ENCODE measurements around the gene RRBP1. TPM values are rescaled to one million over a fixed set of nuclear protein-coding genes. Genes with fewer than 3 reads are reported as not detected.

Gene RRBP1
- total RNA-seq, 2 donors from 2014 or later = 191 to 212 TPM

DNA sequence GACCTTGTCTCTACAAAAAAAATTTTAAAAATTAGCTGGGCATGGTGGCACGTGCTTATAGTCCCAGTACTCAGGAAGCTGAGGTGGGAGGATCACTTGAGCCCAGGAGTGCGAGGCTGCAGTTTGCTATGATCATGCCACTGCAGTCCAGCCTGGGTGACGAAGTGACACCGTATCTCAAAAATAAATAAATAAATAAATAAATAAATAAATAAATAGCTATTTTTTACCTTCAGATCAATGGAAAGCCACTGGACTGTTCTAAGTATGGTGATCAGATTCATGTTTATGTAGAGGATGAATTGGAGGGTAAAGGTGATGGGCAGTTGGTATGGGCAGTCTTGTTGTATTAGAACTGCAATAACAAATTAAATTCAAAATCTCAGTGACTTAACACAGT lies 88.1 kb downstream of the RRBP1 start:
- Mint-ChIP-seq H3K27me3 (ENCODE audit: insufficient read depth) (no peaks in the 10 kb centered on the region), H3K4me3 (no peak overlapping the region), H3K9me3 (no peaks in the 10 kb centered on the region), H3K27ac (no peak overlapping the region), H3K36me3 (ENCODE audit: low read depth) (peaks cover 4% of the 10 kb centered on the region), H3K4me1 (peaks cover 3% of the 10 kb centered on the region)
- H3K36me3 ChIP-seq (ENCODE audit: control insufficient read depth, insufficient read depth, low read length) = peaks cover 73% of the 10 kb centered on the region
- no peak for DNase-seq
- no peaks in the 10 kb centered on the region for H3K27me3 ChIP-seq (ENCODE audit: control insufficient read depth, insufficient read depth, low read length, poor library complexity, severe bottlenecking)
- no peak overlapping the region for H3K9ac ChIP-seq (ENCODE audit: extremely low read depth, low read length, poor library complexity, severe bottlenecking)
- no peaks in the 10 kb centered on the region for H3K4me1 ChIP-seq (ENCODE audit: control insufficient read depth, insufficient read depth, low read length)
- TF ChIP-seq, protein P1, sequence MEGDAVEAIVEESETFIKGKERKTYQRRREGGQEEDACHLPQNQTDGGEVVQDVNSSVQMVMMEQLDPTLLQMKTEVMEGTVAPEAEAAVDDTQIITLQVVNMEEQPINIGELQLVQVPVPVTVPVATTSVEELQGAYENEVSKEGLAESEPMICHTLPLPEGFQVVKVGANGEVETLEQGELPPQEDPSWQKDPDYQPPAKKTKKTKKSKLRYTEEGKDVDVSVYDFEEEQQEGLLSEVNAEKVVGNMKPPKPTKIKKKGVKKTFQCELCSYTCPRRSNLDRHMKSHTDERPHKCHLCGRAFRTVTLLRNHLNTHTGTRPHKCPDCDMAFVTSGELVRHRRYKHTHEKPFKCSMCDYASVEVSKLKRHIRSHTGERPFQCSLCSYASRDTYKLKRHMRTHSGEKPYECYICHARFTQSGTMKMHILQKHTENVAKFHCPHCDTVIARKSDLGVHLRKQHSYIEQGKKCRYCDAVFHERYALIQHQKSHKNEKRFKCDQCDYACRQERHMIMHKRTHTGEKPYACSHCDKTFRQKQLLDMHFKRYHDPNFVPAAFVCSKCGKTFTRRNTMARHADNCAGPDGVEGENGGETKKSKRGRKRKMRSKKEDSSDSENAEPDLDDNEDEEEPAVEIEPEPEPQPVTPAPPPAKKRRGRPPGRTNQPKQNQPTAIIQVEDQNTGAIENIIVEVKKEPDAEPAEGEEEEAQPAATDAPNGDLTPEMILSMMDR (conservative IDR thresholded peaks at IDR 0.05) = no peak
- WGBS, 2 experiments (ENCODE audit: insufficient coverage in 1 of 2, insufficient read length in 1 of 2) = 90 to 94% methylated on average over 1 to 2 of the region's 4 CpGs
- H3K27ac ChIP-seq (ENCODE audit: low read depth, low read length) = no peak overlapping the region
- no peak overlapping the region for H3K4me3 ChIP-seq (ENCODE audit: low read length)
- H3K9me3 ChIP-seq (ENCODE audit: control insufficient read depth, low read length) = no peaks in the 10 kb centered on the region

DNA sequence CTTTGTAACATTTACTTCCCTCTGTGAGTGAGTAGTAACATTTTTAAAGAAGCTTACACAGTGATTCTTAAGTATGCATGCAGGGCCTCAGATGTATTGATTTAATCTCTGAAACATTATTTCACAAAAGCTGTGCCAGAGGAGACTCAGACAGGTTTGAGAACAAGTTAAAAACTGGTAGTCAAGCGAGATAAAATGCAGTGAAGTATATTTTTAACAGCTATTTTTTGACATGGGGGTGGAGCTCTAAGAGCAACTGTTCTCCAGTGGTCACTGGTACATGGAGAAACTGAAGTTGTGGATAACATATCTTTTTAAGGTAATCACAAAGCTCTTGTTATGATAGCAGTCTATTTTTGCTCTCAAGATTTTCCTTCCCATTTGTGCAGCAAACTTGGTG lies 91.8 kb downstream of the RRBP1 start:
- Mint-ChIP-seq H3K36me3 (ENCODE audit: low read depth) (peaks cover 10% of the 10 kb centered on the region), H3K27ac (no peak overlapping the region), H3K4me3 (no peak overlapping the region), H3K27me3 (ENCODE audit: insufficient read depth) (no peaks in the 10 kb centered on the region), H3K4me1 (peaks cover 3% of the 10 kb centered on the region), H3K9me3 (no peaks in the 10 kb centered on the region)
- 95% methylated on average over 1 of the region's 1 CpG; no CpG with 5 or more reads in 1 of the 2 experiments for WGBS, 2 experiments (ENCODE audit: insufficient coverage in 1 of 2, insufficient read length in 1 of 2)
- Histone ChIP-seq H3K27me3 (ENCODE audit: control insufficient read depth, insufficient read depth, low read length, poor library complexity, severe bottlenecking) (no peaks in the 10 kb centered on the region), H3K36me3 (ENCODE audit: control insufficient read depth, insufficient read depth, low read length) (peaks cover 60% of the 10 kb centered on the region), H3K27ac (ENCODE audit: low read depth, low read length) (no peak overlapping the region), H3K4me1 (ENCODE audit: control insufficient read depth, insufficient read depth, low read length) (peaks cover 4% of the 10 kb centered on the region), H3K9ac (ENCODE audit: extremely low read depth, low read length, poor library complexity, severe bottlenecking) (no peak overlapping the region), H3K9me3 (ENCODE audit: control insufficient read depth, low read length) (no peaks in the 10 kb centered on the region), H3K4me3 (ENCODE audit: low read length) (no peak overlapping the region)
- DNase-seq = no peak
- TF ChIP-seq, protein P1 (conservative IDR thresholded peaks at IDR 0.05) = no peak

DNA sequence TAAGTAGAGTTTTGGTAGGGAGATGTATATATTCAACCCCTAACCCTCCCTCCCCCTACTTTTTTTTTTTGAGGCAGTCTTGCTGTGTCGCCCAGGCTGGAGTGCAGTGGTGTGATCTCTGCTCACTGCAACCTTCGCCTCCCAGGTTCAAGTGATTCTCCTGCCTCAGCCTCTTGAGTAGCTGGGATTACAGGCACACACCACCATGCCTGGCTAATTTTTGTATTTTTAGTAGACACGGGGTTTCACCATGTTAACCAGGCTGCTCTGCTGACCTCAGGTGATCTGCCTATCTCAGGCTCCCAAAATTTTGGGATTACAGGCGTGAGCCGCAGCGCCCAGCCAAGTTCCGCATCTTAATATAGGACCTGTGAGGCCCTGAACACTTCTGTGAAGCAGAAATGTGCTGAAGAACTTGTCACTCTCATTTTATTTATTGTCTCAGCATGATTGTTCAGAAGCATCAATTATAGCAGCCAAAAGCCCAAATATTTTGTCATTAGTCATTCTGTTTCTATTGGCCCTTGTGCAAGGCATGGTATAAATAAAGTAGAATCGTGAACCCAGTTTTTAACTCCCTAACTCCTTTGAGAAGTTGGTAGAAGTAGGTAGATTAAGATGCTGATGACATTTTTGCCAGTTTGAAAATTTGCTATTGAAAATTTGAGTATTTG lies 92.7 kb downstream of the RRBP1 start:
- DNase-seq = no peak
- H3K4me1 Mint-ChIP-seq = peaks cover 6% of the 10 kb centered on the region
- no peak overlapping the region for H3K4me3 Mint-ChIP-seq
- peaks cover 50% of the 10 kb centered on the region for H3K36me3 ChIP-seq (ENCODE audit: control insufficient read depth, insufficient read depth, low read length)
- WGBS, 2 experiments (ENCODE audit: insufficient coverage in 1 of 2, insufficient read length in 1 of 2) = 95 to 96% methylated on average over 5 to 8 of the region's 8 CpGs
- H3K9me3 ChIP-seq (ENCODE audit: control insufficient read depth, low read length) = no peaks in the 10 kb centered on the region
- H3K27ac Mint-ChIP-seq = no peak overlapping the region
- H3K9me3 Mint-ChIP-seq = no peaks in the 10 kb centered on the region
- no peak overlapping the region for H3K27ac ChIP-seq (ENCODE audit: low read depth, low read length)
- no peak overlapping the region for H3K4me3 ChIP-seq (ENCODE audit: low read length)
- no peak overlapping the region for H3K9ac ChIP-seq (ENCODE audit: extremely low read depth, low read length, poor library complexity, severe bottlenecking)
- no peaks in the 10 kb centered on the region for H3K27me3 Mint-ChIP-seq (ENCODE audit: insufficient read depth)
- H3K27me3 ChIP-seq (ENCODE audit: control insufficient read depth, insufficient read depth, low read length, poor library complexity, severe bottlenecking) = no peaks in the 10 kb centered on the region
- TF ChIP-seq, protein P1 (conservative IDR thresholded peaks at IDR 0.05) = no peak
- H3K36me3 Mint-ChIP-seq (ENCODE audit: low read depth) = peaks cover 10% of the 10 kb centered on the region
- peaks cover 4% of the 10 kb centered on the region for H3K4me1 ChIP-seq (ENCODE audit: control insufficient read depth, insufficient read depth, low read length)

Measured in endodermal cell (in vitro differentiated cells).